Hepatic stellate cell (primary cell): ENCODE data around the gene CLDN5.

Experiments
- DNase-seq: peaks from one replicate; pipeline ENCODE4 v3.0.0; 2011; ENCODE audit warnings: low spot score

Gene CLDN5

DNA sequence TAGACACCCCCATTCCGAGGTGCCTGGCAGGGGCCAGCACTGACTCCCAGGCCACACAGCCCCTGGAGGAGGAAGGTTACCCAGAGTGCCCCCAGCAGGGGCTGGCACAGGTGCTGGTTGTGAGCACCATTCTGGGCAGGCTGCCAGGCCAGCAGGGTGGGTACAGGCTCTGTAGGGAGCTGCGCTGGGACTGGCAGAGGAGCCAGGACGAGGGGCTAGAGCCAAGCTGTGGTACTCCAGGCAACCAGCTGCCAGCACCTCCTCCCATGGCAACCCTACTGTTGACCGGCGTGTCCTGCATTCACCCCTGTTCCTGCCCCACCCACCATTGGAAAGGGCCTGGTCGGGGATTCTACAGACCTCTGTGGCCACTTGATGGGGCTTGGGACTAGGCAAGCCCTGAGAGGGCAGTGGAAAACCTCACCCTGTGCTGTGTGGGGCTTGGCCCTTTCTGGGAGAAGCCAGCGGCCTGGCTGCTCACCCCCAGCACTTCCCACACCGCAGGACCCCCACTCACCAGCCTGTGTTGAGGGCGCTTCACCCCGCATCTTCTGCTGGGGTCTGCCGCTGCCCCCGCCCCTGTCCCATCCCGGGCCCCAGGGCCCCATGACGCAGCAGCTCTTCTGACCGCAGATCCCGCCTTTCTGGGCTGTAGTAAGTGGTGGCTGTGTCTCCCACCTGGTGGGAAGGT, 1.9 kb downstream of the CLDN5 start:
- DNase-seq = no peak

DNA sequence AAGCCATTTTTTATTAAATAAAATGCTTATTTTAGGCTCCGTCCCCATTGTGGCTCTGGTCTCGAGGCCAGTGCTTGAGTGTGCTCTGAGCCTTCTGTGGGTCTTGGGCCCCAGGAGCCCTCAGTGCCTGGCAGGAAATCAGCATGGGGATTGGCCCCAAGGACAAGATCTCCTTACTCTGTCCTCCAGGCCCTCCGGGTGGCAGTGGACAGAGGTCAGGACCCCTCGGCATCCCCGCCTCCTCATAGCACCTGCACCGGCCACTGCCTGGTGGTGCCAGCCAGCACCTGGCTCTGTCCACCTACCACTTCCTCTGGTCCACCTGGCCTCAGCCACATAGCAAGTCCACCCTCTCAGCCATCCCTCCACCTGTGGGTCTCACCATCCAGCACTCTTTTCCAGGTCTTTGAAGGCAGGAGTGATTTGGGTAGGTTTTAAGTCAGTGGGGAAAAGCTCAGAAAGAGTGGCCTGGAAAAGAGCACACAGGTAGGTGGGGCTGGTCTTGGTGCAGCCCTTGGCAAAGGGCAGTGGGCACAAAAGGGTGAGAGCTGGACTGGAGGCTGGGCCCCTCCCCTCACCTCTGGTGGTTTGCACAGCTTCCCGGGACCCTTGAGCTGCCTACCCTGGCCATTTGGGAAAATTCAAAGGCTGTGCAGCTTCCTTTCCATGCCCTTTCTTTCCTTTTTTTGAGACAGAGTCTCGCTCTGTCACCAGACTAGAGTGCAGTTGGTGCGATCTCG, 3.5 kb downstream of the CLDN5 start:
- no peak for DNase-seq

DNA sequence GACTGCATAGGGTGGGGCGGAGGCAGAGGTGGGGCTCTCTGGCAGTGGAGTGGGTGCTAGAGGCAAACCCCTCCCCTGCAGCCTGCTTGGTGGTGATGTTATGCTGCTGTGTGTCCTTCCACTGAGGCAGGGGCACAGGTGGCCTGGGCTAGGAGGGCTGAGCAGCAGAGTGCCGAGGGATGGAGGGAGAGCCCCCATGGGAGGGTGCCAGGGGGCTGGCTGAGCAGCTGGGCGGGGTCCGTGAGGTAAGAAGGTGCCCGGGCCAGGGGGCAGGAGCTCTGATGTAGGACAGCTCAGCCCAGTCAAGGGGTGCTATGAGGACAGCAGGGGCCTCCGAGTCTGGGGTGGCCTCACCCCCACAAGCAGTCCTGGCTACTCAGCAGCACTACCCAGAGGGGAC, 4.2 kb downstream of the CLDN5 start:
- no peak for DNase-seq

DNA sequence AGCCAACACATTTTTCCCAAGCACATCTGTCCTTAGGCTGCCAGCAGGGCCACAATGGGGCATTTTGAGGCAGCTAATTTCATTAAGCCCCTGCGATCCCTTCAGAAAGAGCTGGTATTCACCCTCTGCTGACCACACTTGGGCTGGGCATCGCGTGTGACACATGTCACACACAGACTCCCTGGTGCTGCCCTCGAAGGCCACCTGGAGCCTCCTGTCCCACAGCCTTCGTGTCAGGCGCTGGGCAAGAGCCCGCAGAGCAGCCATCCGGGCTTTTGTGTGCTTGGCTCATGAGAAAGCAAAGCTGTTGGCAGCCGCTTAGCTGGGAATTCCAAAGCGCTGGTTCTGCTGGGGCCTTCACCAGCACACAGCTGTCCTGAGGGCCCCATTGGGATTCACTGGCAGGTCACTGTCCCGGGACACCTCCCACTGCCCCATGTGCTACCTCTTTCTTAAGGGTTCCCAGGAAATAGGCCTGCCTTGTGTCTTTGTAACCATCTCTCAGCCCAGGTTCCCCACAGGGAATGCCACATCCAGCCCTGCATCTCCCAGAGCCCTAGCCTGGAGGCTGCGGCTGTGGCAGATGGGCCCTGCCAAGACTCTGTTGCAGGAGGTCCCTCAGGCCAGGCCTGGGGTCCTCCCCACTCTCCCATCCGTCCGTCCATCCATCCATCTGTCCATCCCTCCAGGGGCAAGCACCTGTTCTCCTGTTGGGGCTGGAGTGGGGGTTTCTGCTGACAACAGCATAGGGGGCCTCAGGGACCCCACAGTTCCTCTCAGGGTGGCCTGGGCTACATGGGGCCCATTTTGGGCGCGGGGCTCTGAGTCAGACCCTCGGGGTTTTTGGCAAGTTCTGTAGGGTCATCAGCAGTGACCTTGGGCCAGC, 4.9 kb downstream of the CLDN5 start:
- no peak for DNase-seq

DNA sequence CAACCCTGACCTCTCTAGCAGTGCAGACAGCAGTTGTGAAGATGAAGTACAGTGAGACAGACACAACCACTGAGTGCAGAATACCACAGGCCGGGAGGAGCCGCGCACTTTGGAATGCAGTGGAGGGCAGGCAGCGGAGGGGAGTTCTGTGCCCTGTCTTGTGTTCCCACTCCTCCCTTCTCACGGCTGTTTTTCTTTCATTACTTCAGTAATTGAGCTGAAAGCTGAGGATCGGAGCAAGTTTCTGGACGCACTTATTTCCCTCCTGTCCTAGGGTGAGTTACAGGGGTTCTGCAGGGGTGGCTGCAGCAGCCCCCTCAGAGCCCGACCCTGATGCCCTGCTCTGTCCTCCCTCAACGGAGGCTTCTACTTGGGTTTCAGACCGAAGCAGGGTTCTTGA, 5.6 kb downstream of the CLDN5 start:
- DNase-seq = no peak

DNA sequence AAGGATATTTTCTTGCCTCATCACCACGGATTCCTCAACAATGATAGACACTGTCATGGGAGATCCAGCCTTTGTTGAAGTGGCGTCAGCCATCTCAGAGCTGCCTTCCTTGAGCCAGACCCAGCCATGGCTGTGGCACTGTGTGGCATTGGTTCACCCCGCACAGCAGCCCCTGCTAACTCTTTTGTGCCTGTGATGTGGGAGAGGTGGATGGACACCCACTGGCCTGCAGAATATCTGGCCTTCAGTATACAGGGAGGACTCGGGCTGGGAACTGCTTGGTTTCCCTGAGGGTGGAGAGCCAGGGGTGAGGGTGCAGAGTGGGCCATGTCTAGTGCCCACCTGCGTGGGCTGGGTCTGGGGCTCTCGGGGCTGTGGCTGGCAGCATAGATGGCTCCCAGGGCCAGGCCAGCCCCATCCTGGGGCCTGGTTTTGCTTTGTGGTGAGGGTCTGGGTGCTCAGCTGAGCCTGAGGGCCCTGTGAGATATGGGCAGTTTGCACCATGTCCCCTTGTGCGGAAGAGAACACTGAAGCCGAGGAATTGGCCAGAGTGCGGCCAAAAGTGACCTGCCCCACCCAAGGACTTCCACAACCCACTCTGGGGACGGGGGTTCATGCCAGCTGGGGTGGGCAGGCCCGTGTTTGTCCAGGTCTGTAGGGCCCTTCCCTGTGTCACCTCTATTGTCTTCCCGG, 6.1 kb downstream of the CLDN5 start:
- DNase-seq = no peak

DNA sequence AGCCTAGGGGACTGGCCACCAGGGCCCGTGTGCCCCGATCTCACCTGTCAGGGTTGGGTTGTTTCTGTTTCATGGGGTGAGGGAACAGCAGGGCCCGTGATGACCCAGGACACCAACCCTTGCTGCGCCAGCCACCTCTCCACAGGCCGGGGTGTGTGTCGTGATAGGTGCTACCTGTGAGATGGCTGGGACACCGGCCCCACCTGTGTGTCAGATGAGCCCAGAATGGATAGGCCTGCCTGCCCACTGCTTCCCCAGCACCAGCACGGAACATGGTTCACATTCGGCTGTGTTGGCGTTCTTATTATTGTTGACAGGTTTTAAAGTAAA, 7.1 kb downstream of the CLDN5 start:
- no peak for DNase-seq

DNA sequence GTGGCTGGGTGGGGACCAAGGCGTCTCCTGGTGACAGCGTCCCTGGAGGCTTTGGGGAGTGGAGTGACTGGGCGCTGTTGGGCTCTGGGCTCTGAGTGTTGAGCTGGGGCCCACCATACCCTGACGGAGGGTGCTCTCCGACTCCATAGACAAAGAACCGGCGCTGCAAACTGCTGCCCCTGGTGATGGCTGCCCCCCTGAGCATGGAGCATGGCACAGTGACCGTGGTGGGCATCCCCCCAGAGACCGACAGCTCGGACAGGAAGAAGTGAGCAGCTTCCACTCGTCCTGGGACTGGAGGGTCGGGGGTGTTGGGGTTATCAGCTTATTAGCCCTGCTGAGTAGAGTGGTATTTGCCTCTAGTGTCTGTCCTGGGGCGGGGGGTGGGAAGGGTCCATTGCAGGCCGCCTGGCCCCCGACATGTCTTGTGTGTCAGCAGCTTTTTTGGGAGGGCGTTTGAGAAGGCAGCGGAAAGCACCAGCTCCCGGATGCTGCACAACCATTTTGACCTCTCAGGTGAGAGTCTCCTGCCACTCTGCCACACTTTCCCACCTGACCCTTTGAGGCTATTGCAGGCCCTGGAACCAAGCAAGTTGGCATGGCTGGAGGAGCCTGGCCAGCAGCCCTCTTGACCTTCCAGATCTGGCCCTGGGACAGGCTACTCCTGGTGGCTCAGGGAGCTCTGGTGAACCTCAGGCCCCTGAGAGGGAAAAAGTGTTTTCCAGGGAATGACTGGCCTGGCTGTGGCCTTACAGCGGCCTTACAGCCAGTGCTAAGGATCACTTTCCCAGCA, 7.6 kb downstream of the CLDN5 start:
- DNase-seq = no peak

DNA sequence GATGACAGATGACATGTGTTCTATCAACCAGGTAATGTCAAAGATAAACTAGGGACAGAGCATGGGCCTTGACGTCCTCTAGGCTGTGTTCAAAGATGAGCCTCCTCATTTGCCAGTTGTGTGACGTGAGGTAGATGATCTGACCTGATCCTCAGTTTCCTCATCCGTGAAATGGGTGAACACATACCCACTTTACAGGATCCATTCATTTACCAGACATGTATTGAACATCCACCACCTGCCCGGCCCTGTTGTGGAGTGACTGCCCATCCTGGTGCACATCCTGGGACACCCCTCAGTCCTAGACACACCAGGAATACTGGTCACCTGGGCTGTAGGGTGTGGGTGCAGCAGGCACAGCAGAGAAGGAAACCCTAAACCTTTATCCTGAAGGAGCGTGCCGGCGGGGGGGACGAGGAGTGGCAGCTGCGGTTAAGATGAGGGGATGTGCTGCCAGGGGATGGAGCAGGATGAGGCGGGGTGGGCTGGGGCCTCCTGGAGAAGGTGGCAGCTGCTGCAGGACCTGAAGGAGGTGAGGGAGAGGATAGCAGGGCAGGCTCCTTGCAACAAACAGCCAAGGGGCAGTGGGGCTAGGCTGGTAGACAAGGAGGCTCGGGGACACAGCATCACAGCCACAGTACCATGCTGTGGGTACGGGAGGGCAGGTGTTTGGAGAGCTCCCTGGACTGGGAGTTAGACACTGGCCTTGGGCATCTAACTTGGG, 8.4 kb downstream of the CLDN5 start:
- no peak for DNase-seq

DNA sequence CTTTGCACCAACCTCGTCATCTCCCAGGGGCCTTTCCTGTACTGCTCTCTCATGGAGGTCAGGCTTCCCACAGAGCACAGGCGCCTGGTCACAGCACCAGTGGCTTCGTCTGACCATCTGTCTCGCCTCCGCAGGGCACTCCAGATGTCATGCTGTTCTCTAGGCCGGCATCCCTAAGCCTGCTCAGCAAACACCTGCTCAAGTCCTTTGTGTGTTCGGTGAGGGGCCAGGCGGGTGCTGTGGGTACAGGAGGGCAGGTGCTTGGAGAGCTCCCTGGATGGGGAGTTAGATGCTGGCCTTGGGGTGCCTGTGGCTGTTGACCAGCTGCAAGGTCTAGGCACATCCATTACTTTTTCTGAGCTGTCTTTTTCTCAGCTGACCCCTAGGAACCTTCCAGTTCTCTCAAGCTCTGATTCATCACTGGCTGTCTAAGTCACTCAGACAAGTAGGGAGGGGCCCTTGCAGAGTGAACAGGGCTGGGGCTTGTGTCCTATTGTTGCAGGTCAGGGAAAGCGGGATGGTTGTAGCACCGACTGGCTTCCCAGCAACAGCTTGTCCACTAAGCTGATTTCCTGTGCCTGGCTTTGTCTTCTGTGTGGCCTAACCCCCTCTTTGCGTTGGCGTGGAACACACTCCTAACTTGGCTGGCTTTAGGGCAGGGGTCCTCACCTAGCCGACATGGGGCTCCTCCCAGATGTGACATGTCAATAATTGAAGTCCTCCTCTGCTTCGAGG, 9.2 kb downstream of the CLDN5 start:
- no peak for DNase-seq

DNA sequence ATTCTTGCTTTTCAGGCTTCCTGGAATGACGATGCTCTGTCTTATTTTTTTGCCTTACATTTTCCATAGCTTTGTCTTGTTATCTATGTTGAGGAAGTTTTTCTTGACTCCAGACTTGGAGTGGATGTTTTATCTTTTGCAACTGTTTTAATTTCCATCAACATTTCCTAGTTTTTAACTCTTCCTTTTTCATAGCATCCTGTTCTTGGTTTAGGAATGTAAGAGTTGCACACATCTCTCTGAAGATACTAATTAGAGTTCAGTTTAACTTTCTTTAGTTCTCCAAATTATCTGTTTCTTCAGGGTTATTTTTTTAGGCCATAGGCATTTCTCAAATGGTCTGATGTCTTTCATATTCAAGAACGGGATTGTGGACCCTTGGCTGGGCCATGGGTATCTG, 10.4 kb downstream of the CLDN5 start:
- DNase-seq = no peak

DNA sequence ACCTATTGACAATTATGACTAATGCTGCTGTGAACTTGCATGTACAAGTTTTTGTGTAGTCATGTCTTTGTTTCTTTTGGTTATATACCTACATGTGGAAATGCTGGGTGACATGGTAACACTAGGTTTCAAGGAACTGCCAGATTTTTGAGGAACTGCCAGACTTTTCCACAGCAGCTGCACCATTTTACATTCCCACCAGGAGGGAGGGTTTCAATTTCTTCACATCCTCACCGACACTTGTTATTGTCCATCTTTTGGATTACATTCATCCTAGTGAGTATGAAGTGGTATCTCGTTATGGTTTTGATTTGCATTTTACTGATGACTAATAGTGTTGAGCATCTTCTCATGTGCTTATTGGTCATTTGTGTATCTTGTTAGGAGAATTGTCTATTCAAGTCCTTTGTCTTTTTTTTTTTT, 13.3 kb downstream of the CLDN5 start:
- no peak for DNase-seq

DNA sequence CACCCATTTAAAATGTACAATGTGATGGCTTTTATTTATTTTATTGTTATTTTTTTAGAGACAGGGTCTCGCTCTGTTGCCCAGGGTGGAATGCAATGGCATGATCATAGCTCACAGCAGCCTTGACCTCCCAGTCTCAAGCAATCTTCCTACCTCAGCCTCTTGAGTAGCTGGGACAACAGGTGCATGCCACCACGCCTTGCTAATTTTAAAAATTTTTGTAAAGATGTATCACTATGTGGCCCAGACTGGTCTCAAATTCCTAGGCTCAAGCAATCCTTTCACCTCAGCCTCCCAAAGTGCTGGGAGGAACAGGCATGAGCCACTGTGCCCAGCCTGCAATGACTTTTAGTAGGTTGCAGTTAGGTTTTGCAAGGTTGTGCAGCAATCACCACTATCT, 14.3 kb downstream of the CLDN5 start:
- no peak for DNase-seq

DNA sequence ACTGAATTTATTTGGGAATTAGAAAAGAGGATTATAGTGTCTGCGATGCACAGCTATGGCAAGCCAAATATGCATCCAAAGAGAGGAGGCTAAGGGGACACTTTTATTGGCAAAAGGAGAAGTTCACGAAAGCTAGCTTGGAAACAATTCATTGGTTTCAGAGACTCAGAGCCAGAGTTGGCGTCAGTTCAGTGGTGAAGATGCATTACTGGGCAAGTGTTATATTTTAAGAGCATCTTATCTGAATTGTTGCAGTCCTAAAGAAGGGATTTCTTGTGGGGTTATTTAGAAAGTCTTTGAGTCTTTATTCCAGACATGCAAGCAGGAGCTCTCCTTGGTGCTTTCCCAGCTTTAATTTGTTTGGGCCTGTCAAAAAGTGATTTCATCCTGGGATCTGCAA, 15.0 kb downstream of the CLDN5 start:
- DNase-seq = no peak

DNA sequence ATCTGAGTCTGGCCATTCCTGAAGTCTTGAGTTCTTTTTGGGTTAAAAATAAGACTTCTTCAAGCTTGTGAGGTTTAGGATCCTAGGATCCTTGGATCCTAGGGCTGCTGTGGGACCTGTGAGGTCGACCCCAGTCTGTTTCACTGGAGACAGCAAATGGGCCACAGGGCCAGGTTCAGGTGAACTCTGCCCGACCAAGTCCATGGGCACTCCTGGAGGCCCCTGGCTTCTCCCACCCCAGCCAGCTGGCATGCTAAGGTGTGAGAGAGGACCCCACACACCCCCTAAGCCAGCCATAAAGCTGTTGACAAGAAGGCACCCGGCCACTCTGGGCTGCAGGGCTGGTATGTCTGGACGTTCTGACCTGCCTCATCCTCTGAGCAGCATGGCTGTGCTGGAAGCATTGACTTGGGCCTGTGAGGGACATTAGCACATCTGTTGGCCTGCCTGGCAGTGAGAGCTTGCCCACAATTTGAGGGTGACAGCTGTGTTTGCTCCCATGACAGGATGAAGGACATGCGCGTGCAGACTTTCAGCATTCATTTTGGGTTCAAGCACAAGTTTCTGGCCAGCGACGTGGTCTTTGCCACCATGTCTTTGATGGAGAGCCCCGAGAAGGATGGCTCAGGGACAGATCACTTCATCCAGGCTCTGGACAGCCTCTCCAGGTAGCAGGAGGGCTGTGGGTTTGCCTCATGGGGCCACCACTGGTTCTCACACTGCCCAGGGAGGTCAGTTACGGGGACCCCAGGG, 16.0 kb downstream of the CLDN5 start:
- no peak for DNase-seq

DNA sequence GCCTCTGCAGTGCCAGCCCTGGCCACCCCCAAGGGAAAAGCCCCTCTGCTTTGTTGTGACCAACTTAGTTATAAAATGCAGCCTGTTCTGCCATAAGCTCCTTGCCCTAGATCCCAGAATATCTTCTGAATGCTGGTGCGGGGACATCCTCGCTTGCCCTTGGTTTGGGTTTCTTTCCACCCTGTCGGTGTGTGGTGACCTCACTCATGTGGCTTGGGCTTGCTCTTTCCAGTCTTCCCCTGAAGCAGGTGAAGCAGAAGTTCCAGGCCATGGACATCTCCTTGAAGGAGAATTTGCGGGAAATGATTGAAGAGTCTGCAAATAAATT, 16.7 kb downstream of the CLDN5 start:
- no peak for DNase-seq

DNA sequence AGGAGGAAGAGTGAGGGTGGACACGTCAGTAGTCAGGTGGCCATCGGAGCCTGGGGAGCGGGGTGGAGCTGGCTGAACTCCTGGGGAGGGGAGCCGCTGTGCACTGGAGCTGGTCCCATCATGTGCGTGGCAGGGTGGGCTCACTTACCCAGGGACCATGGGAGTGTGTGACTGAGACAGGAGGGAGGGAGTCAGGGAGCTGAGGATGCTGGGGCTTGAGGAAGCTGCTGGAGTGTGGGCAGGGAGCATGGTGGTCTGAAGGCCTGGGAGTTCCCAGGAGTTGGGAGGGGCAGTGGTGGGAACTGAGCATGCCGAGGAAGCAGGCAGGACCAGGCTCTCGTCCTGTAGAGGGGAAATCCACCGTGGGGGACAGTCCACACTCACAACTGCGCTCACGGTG, 18.0 kb downstream of the CLDN5 start:
- DNase-seq = no peak

DNA sequence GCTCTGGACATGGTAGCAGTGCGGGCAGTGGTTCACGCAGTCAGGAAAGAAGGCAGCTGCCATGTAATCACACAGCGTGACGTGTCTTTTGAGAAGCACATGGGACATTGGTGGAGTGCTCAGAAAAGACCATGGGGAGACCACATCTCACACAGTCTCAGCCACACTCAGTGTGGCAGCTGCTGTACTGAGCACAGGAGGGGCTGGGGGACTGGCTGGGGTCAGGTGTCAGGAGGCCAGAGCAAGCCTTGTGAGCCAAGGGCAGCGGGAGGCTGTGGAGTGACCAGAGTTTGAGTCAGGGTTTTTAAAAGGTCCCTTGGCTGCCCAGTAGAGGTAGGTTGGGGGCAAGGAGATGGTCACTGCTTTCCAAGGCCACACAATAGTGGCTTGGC, 18.5 kb downstream of the CLDN5 start:
- no peak for DNase-seq

DNA sequence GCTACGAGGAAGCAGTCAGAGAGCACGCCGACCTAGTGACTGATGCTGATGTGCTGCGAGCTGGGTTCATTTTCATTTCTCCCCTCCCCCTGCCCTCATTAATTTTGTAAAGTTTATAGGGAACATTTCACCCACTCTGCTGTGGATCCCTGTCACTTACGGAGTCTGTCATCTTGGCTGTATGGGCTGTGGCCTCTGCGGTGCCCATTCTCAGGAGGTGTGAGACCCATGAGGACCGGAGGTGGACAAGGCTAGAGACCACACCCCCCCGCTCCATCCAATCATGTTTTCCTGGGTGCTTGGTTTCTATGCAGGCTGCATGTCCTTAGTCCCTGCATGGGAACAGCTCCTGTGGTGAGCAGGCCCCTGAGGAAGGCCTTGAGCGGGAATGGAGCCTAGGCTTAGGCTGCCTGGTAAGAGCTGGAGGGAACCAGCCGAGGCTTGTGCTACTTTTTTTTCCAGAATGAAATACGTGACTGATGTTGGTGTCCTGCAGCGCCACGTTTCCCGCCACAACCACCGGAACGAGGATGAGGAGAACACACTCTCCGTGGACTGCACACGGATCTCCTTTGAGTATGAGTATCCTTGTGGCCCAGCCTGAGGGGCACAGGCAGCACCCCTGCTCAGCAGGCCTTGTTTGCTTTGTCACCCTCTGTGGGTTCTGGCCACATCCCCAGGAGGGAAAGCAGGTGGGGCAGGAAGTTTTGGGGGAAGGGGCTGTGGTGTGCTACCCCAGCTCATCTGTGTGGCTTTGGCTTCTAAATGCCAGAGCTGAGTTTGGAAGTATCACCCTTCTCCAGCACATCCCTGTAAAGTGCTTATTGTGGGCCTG, 19.1 kb downstream of the CLDN5 start:
- no peak for DNase-seq
